Activated T-helper 2 cell treated with anti-CD3 and anti-CD28 coated beads, Interferon-gamma antibody, Interleukin-2, Interleukin-4, amounts not matched to agents 10 μg/mL and 5 μg/mL and 100 μg/mL, durations not matched to agents 14 hours and 24 hours and 36 hours (primary cell): ENCODE results near the gene PGA3. TPM values are rescaled to one million over a fixed set of nuclear protein-coding genes. Genes with fewer than 3 reads are reported as not detected.
"Not testable (repeated sequence)": the region's sequence is repeated elsewhere in the genome, so short reads cannot be mapped to it uniquely, and the experiment has no call there.

Experiments used
- DNase-seq: peaks from one replicate; pipeline ENCODE4 v3.0.0; 2021; ENCODE audit warnings: low spot score
- H3K27ac Mint-ChIP-seq: one replicate; pipeline ENCODE4 v1.8.0; 2021; ENCODE audit warnings: mixed read lengths
- H3K27me3 Mint-ChIP-seq: one replicate; pipeline ENCODE4 v1.8.0; 2021; ENCODE audit warnings: low read depth, mixed read lengths
- H3K36me3 Mint-ChIP-seq: one replicate; pipeline ENCODE4 v1.8.0; 2021; ENCODE audit warnings: low read depth, mixed read lengths
- H3K4me1 Mint-ChIP-seq: one replicate; pipeline ENCODE4 v1.8.0; 2021; ENCODE audit warnings: low read depth, mixed read lengths
- H3K4me3 Mint-ChIP-seq: one replicate; pipeline ENCODE4 v1.8.0; 2021; ENCODE audit warnings: low read depth, mild to moderate bottlenecking, moderate library complexity, mixed read lengths
- H3K9me3 Mint-ChIP-seq: one replicate; pipeline ENCODE4 v1.8.0; 2021; ENCODE audit warnings: mixed read lengths
- intact Hi-C: fragments of 100-400 bp; cut with micrococcal nuclease; formaldehyde crosslinking; loops from one replicate; pipeline ENCODE4 v1.15.1; 2023
- total RNA-seq: library from RNA; stranded (reverse); gene quantifications from 2 replicates; pipeline ENCODE4 v1.2.3, GENCODE V29; 2022

Gene PGA3
- total RNA-seq, 1 donor from 2014 or later, result not detected

DNA sequence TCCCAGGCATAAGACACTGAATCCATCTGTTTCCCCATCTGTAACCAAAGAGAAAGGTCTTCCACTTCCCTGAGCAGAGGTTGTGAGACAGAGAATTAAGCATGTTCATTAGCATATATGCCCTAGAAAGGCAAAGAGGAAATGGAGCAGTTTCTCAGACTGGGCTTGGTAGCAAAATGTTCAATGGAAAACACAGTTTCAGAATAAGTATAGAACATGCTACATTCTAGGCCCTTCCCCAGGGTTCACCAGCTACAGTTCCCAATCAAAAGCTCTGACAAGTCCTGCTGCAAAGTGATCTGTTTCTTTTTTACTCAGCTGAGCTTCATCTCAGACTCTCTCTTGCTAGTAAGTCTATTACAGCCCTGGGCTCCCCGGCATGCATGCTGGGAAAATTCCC is 49.0 kb downstream of the PGA3 start:
- not testable (repeated sequence) for H3K9me3 Mint-ChIP-seq, H3K4me1 Mint-ChIP-seq, DNase-seq, H3K4me3 Mint-ChIP-seq, H3K27ac Mint-ChIP-seq, H3K36me3 Mint-ChIP-seq, H3K27me3 Mint-ChIP-seq
- intact Hi-C loops, result loop anchor here (10.0 kb wide), 1 partner anchor 132 kb away; no protein-coding TSS in a partner anchor

GRCh38 chr11:61254403-61255025 is 51.2 kb downstream of the PGA3 start:
- Mint-ChIP-seq H3K27ac (no peak overlapping the region), H3K4me1 (no peaks in the 10 kb centered on the region), H3K27me3 (no peaks in the 10 kb centered on the region), H3K9me3 (no peaks in the 10 kb centered on the region), H3K4me3 (no peak overlapping the region), H3K36me3 (no peaks in the 10 kb centered on the region)
- DNase-seq, result peak; percentile 53
- intact Hi-C loops, result loop anchor here (1.0 to 10.0 kb wide), 2 partner anchors 40 to 130 kb away; no protein-coding TSS in a partner anchor

- Mint-ChIP-seq H3K9me3 (no peaks in the 10 kb centered on the region), H3K4me3 (no peak overlapping the region), H3K27me3 (no peaks in the 10 kb centered on the region), H3K27ac (no peak overlapping the region), H3K4me1 (no peaks in the 10 kb centered on the region), H3K36me3 (no peaks in the 10 kb centered on the region)
- intact Hi-C loops, result loop anchor here (10.0 kb wide), 1 partner anchor 128 kb away; no protein-coding TSS in a partner anchor
- no peak for DNase-seq
Observed at GRCh38 chr11:61256710-61257482, 53.6 kb downstream of the PGA3 start.

DNA sequence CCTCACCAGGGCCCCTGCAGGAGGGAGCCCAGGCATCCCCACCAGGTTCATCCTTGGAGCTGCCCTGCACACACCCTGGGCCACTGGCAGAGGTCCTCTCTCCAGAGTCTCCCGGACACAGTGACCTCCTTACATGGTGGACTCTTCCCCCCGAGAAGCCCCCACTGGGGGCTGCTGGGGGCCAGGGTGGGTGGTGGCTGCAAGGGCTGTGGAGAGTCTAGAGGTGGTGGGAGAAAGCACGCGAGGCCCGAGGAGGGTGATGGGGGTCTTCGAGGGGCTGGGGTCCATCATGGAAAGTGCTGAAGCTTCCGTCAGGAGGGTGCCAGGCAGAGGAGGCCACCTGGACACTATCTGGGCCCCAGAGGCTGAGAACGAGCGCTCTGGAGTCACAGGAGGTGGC is 55.2 kb downstream of the PGA3 start:
- no peak overlapping the region for H3K27ac Mint-ChIP-seq
- no peaks in the 10 kb centered on the region for H3K9me3 Mint-ChIP-seq
- H3K36me3 Mint-ChIP-seq, result no peaks in the 10 kb centered on the region
- H3K4me1 Mint-ChIP-seq, result no peaks in the 10 kb centered on the region
- no peak overlapping the region for H3K4me3 Mint-ChIP-seq
- no peaks in the 10 kb centered on the region for H3K27me3 Mint-ChIP-seq
- DNase-seq, result no peak
- intact Hi-C loops, result loop anchor here (10.0 kb wide), 1 partner anchor 126 kb away; no protein-coding TSS in a partner anchor

DNA sequence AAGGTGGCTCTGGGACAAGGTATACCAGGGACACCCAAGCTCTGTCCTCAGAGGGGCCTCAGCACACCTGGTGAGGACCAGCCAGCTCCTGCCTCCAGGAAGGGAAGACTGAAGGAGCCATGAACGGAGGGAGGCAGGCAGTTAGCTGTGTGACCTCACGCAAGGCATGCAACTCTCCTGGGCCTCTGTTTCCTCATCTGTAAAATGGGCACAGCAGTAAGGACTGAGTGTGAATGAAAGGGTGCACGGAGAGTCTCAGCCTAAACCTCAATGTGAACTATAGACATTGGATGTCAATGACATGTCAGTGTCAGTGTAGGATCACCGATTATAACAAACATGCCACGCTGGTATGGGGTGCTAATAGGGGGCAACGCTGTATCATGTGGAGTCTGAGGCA is 56.0 kb downstream of the PGA3 start:
- Mint-ChIP-seq H3K4me3 (no peak overlapping the region), H3K27ac (no peak overlapping the region), H3K27me3 (no peaks in the 10 kb centered on the region), H3K9me3 (no peaks in the 10 kb centered on the region), H3K4me1 (no peaks in the 10 kb centered on the region), H3K36me3 (no peaks in the 10 kb centered on the region)
- intact Hi-C loops, result loop anchor here (10.0 kb wide), 1 partner anchor 125 kb away; no protein-coding TSS in a partner anchor
- no peak for DNase-seq

Other genes with a start within 250 kb of the PGA3 start
- 308 and 327 TPM in 2 replicates for gene CD6, start 231.8 kb upstream of the PGA3 start, total RNA-seq
- gene CD5, start 101.0 kb upstream of the PGA3 start, total RNA-seq, result 395 and 399 TPM in 2 replicates
- gene VPS37C, start 42.1 kb upstream of the PGA3 start, total RNA-seq, result 10.6 and 12.5 TPM in 2 replicates
- gene PGA4, start 18.8 kb downstream of the PGA3 start, total RNA-seq, result not detected in 2 replicates
- gene PGA5, start 37.7 kb downstream of the PGA3 start, total RNA-seq, result not detected in 2 replicates
- 8.1 and 10.1 TPM in 2 replicates for gene VWCE, start 91.8 kb downstream of the PGA3 start, total RNA-seq
- gene DDB1, start 129.6 kb downstream of the PGA3 start, total RNA-seq, result 260 and 264 TPM in 2 replicates
- gene TKFC, start 129.7 kb downstream of the PGA3 start, total RNA-seq, result 72.8 and 78.3 TPM in 2 replicates
- gene CYB561A3, start 158.4 kb downstream of the PGA3 start, total RNA-seq, result 32.9 and 34.1 TPM in 2 replicates
- 52.3 and 54.5 TPM in 2 replicates for gene TMEM138, start 158.9 kb downstream of the PGA3 start, total RNA-seq
- gene TMEM216, start 189.1 kb downstream of the PGA3 start, total RNA-seq, result 18.5 and 20.5 TPM in 2 replicates
- gene CPSF7, start 226.5 kb downstream of the PGA3 start, total RNA-seq, result 123 and 135 TPM in 2 replicates
- 41.6 and 46.4 TPM in 2 replicates for gene SDHAF2, start 226.6 kb downstream of the PGA3 start, total RNA-seq